ENCODE data around the gene TADA2B.

The TADA2B gene

GRCh38 chr4:7043284-7044136 is at the start of gene TADA2B:
TSS of gene TADA2B (plus strand) at chr4:7043372. CDS start at chr4:7043580, 208 bp downstream.
- peak; percentile 25 for DNase-seq

- no peak for DNase-seq
These were observed 46.7 kb upstream of the TADA2B start for GRCh38 chr4:6996481-6996880.

- DNase-seq = no peak
These were observed 43.7 kb upstream of the TADA2B start for GRCh38 chr4:6999172-7000086.

DNA sequence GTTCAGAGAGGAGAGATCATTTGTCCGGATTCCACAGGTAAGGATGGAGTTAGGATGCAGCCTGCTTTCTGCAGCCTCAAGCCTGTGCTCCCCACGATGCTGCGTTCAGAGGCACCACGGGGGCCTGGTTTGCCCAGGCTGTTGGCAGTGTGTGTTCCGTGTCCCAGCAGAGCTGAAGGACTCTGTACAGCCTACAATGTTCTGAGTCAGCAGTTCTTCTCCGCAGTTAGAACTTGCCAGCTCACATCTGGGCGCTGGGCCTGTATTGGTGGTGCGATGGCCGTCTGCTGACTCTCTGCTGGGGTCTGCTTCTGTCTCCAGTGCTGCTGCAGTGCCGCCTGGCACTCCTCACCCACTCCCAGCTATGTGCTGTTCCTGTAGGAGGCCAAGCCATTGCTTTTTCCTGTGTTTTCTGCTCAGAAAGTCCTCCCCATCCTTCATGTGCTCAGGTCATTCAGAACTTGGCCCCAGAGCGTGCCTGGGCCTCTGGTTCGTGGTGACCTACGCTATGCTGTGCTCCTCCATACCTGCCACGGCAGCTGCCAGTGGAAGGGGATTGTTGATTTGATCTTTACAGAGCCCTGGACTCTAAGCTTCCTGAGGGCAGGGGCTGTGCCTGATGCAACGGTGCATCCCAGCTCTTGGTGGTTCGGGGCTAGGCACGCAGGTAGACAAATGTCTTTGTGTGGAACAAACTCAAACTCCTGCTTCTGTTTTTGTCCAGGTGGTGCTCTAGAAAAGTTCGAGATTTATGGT is 42.6 kb upstream of the TADA2B start:
- DNase-seq = no peak

DNA sequence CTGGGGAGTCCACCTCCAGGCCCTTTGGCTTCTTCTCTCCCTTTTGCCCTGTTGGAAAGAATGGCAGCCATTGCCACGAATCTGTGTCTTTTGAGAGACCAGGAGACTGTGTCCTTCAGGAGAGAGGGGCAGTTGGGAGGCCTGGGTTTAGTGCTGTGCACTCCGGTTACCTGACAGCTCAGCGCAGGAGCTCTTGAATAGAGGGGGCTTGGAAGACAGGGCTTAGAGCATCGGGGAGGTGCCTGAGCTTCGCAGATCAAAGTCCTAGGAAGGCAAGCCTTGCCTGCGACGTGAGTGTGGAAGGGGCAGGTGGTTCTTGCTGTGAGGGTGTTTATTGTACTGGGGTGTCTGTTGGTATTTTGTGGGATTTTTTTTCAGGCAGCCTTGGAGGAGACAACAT is 41.9 kb upstream of the TADA2B start:
- no peak for DNase-seq

DNA sequence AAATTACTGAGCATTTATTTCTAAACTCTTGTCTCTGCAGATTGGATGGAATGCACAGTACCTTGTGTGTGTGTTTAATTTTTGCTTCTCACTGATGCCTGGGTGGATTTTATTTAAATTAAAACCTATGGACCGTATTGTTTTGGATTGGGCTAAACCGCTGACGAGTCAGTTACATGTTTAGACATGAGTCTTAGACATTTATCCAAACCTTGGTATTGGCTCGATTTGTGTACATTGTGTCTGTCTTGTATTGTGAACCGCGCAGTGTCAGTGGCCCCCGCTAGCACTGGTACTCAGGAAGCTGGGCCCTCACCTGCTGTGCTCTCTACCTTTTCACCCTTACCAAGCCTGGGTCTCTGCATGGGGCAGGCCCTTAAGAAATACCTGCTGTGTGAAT is 40.8 kb upstream of the TADA2B start:
- DNase-seq = no peak

DNA sequence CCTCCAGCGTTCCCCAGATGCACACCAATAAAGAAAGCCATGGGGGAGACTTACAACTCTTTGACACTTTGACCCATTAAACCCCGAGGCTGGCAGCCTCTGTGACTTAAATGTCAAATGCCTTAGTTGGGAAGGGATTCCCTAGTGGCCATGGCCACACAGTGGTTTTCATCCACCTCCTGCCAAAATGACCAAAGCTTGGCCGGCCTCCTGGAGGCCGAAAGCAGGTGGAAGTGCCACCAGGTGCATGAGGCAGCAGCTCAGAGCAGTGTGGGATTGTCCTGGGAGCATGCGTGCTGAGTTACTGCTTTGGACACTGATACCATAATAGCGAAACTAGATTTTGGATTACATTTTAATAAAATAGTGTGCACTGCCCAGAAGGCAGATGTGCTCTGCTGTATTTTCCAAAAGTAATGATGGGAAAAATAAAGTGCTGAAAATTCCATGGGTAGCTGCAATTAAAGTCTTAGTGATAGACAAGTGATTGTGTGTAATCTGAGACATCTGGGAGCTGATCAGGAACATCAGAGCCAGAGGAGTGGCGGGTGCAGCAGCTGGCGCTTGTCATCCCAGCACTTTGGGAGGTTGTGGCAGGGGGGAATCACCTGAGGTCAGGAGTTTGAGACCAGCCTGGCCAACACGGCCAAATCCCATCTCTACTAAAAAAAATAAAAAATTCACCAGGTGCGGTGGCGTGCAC is 39.8 kb upstream of the TADA2B start:
- DNase-seq = no peak

DNA sequence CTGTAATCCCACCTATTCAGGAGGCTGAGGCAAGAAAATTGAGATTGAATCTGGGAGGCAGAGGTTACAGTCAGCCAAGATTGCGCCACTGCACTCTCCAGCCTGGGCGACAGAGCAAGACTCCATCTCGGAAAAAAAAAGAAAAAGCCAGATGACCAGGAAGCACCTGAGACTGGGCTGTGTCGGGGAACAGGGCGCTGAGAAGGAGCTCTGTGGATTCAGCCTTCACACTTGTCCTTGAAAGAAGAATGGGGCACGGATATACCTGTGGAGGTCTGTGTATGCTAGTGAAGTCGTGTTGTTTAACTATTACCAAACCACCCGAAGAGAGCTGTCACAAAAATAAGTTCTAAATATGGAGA is 39.3 kb upstream of the TADA2B start:
- no peak for DNase-seq

- DNase-seq = no peak
These were observed 38.8 kb upstream of the TADA2B start for GRCh38 chr4:7004331-7004730.

DNA sequence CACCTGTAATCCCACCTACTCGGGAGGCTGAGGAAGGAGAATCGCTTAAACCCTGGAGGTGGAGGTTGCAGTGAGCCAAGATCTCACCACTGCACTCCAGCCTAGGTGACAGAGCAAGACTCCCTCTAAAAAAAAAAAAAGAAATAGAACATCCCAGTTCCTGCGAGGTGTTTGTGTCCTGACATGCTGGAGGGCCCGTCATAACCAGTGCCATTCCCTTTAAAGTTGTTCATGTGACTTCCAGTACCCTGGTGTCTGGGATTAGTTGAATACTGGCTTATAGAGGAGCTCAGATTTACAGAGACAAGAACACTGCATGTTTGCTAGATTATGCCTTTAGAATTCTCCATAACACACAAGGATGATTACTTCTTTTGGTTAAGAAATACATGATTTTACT is 37.6 kb upstream of the TADA2B start:
- no peak for DNase-seq

- DNase-seq = no peak
These were observed 36.8 kb upstream of the TADA2B start for GRCh38 chr4:7006411-7006810.

GRCh38 chr4:7007142-7007907 is 35.8 kb upstream of the TADA2B start:
- DNase-seq = no peak

DNA sequence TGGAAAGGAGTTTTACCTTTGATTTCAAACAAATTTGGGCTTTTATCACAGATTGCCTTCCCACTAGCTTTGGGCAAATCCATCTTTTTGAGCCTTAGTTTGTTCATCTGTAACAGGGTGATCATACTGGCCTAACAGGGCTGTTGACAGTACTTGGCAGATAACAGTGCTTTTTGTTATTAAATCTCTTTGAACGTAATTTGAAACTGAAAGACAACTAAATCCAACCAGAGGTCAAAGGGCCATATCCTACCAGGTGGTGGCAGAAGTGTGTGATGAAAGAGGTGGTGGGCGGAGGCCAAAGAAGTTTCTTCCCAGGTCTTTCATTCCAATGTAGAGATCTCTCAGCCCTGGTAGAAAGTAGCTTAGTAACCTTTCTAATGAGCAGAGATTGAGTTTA is 35.2 kb upstream of the TADA2B start:
- DNase-seq = no peak

GRCh38 chr4:7009564-7009963 is 33.6 kb upstream of the TADA2B start:
- no peak for DNase-seq

- no peak for DNase-seq
These were observed 30.0 kb upstream of the TADA2B start for GRCh38 chr4:7013175-7013574.

DNA sequence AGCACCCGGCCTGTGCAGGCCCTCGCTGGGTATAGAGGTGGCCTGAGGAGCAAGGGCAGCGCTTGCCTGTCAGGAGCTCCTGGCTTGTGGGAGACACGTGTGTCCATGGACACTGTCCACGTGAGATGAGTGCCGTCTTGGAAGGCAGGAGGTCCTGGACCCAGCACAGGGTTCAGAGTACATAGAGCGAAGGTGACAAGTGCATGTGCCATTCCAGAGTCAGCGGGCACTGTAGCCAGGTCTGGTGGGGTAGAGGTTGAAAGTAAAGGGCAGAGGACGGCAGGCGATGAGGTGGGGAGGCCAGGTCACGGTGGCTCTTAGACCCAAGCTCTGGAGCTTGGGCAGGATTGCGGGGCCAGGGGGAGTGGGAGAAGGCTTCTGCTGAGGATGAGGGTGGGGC is 28.4 kb upstream of the TADA2B start:
- no peak for DNase-seq

- DNase-seq = no peak
These were observed 27.7 kb upstream of the TADA2B start for GRCh38 chr4:7015383-7016035.

DNA sequence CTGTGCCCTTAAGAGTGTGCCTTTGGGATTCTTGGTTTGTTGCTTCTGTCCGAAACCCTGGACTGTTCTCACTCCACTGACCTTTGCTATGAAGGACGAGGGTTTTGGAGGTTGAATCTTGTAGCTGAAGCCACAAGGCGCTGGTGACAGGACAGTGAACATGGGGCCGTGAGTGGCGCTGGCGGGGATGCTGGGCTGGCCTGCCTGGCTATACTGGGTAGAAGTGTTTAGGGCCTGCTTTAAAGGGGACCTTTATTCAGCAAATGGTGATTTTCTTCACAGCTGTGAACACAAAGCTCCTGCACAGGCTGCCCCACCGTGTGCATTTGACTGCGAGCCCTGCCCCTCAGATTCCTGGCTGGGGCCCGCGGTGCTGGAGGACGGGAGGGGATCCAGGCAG is 27.1 kb upstream of the TADA2B start:
- no peak for DNase-seq

- no peak for DNase-seq
These were observed 26.7 kb upstream of the TADA2B start for GRCh38 chr4:7016512-7016911.

- DNase-seq = no peak
These were observed 25.6 kb upstream of the TADA2B start for GRCh38 chr4:7017446-7018048.

- DNase-seq = no peak
These were observed 24.9 kb upstream of the TADA2B start for GRCh38 chr4:7018281-7018680.
